GM12874 (cell line): ENCODE data around the gene ITGA5.

ENCODE experiments used
- TF ChIP-seq, protein P1 (sequence below): IDR thresholded peaks from 2 replicates; pipeline ENCODE4 v1.5.1; 2011; ENCODE audit warnings: low read depth, mild to moderate bottlenecking, control low read depth, low read length, moderate library complexity; ENCODE audit not compliant: insufficient read depth

Gene ITGA5

DNA sequence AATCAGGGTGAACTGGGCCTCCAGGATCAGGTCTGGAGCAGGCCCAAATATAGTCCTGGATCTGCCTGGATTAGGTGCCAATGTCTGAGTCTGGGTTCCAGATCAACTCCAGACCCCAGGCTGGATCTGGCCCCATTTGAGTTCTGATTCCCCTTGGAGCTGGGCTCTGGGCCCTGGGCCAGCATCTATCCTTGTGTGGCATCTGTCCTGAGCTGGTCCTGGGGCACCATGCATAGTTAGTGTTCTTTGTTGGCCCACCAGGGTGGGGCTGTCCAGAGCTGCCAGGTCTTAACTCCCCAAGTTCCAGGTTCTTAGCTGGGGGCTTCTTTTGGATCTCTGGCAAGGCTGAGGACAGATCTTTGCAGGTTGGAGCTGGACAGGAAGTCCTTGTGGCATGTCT is 23.5 kb downstream of the ITGA5 start:
- TF ChIP-seq, protein P1, sequence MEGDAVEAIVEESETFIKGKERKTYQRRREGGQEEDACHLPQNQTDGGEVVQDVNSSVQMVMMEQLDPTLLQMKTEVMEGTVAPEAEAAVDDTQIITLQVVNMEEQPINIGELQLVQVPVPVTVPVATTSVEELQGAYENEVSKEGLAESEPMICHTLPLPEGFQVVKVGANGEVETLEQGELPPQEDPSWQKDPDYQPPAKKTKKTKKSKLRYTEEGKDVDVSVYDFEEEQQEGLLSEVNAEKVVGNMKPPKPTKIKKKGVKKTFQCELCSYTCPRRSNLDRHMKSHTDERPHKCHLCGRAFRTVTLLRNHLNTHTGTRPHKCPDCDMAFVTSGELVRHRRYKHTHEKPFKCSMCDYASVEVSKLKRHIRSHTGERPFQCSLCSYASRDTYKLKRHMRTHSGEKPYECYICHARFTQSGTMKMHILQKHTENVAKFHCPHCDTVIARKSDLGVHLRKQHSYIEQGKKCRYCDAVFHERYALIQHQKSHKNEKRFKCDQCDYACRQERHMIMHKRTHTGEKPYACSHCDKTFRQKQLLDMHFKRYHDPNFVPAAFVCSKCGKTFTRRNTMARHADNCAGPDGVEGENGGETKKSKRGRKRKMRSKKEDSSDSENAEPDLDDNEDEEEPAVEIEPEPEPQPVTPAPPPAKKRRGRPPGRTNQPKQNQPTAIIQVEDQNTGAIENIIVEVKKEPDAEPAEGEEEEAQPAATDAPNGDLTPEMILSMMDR, result no peak

DNA sequence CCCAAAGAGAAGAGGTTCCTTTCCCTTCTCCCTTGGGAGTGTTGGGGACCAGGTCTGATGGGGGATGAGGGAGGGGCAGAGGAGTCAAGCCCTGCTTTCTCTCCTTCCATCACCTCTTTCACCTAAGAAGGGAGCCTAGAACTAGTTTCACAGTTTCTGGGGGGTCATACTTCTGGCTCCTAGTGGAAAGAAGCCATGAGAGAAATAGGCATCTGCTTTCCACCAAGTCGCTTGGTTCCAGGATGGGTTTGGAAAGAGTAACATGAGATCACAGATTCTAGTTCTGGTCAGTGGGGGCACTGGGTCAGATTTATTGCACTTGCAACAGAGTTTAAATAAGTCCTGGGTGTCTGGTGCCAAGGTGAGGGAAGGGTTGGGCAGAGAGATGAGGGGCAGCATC is 24.1 kb downstream of the ITGA5 start:
- TF ChIP-seq, protein P1, result no peak

DNA sequence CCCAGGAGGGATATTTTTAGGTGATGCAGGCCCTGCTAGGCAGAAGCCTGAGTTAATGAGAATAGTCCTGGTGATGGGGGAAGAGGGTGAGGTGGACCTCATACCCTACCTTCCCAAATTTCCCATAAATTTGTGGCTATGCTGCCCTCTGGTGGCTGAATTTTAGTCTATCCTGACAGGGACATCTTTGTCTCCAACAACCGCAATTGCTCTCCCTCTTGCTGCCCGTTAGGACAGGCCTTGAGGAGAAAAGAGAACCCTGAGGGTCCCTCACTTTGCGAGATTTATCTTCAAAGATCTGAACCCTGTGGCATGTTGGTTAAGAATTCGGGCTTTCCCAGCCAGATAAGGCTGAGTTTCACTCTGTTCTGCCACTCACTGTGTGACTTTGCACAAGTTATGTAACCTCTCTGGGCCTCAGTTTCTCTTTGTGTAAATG is 24.8 kb downstream of the ITGA5 start:
- TF ChIP-seq, protein P1, result peak; percentile 55

DNA sequence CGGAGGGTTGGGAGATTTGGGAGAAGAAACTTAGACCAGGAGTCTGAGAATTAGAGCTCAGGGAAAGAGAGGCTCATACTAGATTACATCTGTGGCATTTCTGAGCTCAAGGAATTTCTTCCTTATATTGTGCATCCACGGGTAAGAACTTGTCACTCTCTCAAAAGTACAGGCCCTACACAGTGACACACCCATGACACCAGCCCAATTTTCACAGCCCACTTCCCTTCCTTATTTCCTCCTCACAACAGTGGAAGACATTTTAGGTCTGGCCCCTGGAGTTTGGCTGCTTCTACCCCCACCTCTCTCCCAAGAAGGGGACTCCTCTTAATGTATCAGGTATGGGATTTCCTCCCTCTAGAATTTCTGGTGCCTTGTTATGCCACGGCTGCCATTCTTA is 25.3 kb downstream of the ITGA5 start:
- TF ChIP-seq, protein P1, result no peak

DNA sequence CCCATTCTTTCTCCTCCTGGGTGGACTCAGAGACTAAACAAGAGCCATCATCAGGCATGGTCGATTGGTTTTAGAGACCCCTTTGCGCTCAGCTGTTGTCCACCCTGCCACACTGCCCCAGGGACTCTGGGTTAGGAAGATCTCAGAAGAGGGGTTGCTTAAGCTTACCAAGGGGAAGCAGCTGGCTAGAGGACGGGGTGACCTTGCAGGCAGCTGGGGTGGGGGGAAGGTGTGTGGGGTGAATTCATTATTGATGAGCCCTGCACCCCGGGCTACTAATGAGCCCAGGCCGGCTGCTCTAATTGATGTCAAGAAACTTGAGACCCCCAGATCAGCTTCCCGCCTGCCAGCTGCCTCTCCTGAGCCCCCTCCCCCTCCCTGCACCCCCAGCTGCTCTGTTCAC is 25.9 kb downstream of the ITGA5 start:
- TF ChIP-seq, protein P1, result no peak

DNA sequence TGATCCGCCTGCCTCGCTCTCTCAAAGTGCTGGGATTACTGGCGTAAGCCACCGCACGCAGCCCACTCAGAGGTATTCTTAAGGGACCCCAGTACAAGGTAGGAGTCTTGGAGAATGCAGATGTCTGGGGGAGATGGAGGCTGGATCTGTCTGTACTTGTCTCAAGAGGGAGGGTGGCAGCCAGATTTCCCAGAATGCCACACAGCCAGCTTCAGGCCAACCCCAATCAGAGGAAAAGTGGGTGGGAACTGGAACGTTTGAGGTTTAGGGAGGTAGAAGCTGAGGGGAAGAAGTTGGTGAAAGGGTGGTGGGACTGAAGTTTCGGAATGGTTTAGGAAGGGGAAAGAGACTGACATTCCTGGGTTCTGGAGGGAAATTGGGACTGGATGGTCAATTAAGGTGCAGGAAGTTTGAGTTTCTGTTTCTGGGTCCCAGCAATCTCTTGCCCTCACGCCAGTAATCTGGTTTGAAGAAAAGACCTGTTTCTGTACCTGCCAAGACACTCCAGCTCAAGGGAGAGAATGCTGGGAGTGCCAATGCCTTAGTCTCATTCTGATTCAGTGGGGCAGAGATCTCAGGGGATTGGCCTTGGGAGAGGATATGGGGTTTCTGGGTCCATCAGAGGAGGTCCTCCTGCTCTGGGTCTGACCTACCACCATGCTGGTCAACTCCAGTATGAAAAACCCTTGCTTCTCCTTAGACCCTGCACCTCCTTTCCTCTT is 26.4 kb downstream of the ITGA5 start:
- TF ChIP-seq, protein P1, result no peak

DNA sequence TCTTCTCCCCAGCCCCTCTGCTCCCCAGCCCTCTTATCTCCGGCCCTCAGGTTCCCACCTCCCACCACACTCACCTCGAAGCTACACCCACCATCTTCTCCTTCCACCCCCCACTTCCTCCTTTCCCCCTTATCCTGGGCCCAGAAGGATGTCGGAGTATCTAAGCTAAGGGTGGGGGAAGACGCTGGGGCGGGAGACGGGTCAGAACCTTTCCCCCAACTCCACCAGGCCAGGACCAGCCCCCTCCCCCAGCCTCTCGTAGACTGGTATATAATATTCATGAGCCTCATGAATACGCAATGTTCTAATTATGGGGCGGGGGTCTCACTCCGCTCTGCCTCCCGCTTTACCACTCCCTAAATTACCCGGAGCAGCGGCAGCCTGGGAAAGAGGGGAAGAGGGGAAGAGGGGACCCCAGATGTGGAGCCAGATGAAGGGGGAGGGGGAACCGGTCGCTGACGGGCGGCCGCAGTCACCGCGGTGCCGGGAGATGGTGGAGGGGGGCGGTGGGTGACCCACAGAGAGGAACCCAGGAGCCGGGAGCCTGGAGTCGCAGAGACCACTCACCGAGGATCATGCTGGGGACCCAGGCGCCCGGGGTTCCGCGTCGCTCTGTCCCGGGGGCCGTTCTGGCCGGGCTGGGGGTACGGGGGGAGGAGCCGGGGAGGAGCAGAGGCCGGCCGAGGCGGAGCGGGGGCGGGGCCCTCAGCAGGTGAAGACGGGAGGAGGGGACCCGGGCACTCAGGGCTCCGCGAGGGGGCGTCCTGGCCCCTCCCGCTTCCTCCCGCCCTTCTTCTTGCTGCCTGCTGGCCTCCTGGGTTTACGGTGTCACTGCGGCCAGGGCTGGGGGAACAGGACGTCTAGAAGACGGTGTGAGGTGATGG is 28.2 kb downstream of the ITGA5 start:
- TF ChIP-seq, protein P1, result peak; percentile 55
